ENCODE data around the gene S100A16.
"Not testable (repeated sequence)": the region's sequence is repeated elsewhere in the genome, so short reads cannot be mapped to it uniquely, and the experiment has no call there.

The S100A16 gene, protein sequence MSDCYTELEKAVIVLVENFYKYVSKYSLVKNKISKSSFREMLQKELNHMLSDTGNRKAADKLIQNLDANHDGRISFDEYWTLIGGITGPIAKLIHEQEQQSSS
- 0 reads per million in 4 experiments for total RNA-seq

DNA sequence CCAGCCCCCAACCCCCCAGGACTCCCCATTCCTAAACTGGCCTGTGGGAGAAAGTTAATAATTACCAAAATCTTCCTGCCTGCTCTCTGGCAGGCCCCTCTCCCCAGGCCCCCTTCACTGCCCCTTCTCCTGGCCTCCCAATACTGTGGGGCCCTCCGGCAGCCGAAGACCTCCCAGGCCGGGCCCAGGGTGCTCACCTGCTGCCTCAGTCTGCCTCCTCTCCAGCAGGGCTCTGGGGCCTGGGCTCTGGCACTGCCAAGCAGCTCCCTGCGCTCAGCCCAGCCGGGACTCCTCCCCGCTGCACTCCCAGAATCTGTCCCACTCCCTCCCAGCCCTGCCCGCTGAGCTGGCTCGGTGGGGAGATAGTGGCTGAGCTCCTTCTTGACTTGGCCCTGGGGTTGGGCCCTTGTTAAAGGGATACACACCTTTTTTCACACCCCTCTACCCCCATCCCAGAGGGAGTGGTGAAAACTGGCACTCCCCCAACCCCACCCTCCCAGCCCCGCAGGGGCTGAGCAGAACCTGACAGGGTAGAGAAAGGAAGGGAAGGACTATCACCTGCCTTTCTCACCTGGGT is at the start of gene S100A16:
Gene S100A16 (minus strand): TSS at position 383 of the 577 bp plus-strand sequence. CDS start 4,986 bp downstream, outside the sequence.
- no peak for DNase-seq

DNA sequence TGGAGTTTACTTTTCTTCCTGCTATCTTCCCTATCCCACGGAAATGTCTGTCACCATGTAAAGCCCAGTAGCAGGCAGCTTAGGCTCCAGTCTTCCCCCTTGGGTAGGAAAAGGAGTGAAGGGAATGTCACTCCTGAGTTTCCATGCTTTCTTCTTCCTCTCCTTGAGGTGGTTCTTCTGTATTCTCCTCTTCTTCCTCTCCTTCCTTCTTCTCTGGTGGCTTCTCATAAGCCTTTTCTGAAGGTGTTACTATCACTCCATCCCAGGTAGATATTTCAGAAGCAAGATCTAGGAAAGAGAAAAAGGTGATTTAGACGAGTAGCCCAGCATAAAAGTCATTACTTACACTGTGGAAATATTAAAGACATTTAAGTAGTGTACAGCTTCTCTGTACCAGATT is 49.3 kb upstream of the S100A16 start:
- no peak for DNase-seq

DNA sequence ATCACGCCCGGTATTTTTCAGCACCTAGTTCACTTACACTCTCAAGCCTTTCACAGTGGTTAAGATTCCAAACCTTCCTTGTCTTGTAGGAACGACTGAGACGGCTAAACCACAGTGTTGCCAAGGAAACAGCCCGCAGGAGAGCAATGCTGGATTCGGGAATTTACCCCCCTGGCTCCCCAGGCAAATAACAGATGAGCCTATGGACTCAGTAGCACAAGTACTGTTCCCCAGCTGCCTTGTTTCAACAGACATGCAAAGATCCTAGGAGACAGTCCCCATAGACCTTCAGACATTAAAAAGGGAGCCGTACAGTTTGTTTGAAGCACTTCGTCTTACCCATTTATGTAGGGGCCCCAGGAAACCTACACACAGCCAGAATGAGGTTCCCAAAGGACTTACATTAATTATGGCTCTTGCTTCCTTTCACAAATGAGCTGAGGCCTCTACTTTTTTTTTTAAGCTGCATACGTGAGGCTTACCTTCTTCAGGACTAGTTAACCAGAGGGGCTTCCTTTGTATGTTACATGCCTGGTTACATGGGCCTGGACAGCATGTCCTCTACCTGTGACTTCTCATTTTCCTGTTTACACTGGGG is 48.3 kb upstream of the S100A16 start:
- no peak for DNase-seq

DNA sequence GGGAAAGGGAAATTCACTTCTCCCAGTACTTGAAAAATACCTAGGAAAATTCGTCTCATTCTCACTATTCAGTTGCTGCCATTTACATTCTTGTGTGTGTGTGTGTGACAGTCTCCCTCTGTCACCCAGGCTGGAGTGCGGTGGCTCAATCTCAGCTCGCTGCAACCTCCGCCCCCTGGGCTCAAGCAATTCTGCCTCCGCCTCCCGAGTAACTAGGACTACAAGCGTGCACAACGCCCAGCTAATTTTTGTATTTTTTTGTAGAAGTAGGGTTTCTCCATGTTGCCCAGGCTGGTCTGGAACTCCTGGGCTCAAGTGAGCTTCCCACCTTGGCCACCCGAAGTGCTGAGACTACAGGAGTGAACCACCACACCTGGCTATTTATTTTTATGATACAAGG is 46.7 kb upstream of the S100A16 start:
- no peak for DNase-seq

- DNase-seq, result no peak
Measured at GRCh38 chr1:153659175-153659534, 46.2 kb upstream of the S100A16 start.

- peak; percentile 79 for DNase-seq
Measured at GRCh38 chr1:153658400-153659174, 45.6 kb upstream of the S100A16 start, which contains the start of gene SNAPIN. Gene SNAPIN, plus strand, starts transcription at chr1:153658703. Its CDS starts 41 bp downstream, at chr1:153658744.

DNA sequence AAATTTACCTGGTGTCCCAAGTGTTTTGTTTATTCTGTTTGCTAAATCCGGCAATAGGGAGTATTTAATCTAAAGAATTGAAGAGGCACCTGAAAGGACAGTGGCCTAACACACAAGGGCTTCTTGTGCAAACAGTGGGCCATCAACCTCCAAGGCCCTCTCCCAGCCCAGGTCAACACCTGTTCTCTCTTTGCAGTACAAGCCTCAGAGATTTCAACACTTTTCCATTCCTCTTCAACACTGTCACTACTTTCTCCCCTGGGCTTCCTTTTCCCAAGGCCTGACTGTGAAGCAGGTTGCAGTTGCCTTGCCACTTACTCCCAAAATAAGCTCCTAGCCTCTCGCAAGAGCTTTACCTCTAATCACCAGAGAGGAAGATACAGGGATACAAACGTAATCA is 42.4 kb upstream of the S100A16 start:
- no peak for DNase-seq

DNA sequence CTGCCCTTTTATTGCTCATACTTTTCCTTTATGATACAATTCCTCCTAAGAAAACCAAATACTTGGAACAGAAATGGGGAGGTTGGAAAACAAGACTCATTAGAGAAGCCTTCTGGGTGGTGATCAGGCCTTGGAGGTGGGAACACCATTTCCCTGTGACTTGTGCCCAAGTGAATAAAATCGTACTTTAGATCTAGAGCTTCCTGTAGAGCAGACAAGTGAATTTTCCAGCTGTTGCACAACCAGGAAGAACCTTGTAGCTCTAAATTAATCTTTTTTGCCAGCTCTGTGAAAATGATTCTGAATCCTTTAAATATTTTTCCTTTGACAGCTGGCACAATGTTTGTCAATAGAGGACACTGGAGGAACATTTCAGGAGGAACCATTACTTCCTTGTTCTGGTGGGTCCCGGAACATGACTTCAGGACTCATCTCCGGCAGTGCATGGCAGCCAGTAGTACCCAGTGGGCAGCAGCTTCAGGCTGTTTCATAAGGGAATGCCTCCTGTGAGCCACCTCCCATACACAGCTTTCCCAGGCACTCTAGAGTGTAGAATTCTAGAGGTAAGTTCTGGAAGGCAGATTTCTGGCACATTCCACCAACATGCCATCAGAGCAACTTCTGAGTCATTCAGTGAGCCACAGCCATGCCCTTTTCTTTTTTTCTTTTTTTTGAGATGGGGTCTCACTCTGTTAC is 40.0 kb upstream of the S100A16 start:
- no peak for DNase-seq

DNA sequence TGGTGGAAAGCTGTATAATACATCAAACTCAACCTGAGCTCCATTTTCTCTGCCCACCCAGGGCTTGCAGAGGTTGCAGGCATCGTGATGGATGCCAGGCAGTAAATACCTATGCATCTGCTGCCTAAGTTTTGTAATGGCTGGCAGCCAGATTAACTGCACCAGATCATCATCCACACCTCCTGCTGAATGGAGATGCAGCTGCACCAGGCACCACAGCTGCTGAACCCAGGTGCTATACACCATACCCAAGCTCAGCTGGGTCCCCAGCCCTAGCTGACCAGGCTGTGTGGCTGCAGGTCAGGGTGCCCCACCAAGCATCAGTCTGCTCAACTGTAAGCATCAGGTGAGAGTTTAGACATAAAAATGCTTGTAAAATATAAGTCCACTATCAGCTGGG is 38.8 kb upstream of the S100A16 start:
- DNase-seq, result no peak

- no peak for DNase-seq
Measured at GRCh38 chr1:153649863-153650235, 36.9 kb upstream of the S100A16 start.

- DNase-seq, result no peak
Measured at GRCh38 chr1:153649137-153649862, 36.4 kb upstream of the S100A16 start.

GRCh38 chr1:153648000-153648643 is 35.2 kb upstream of the S100A16 start:
- no peak for DNase-seq

DNA sequence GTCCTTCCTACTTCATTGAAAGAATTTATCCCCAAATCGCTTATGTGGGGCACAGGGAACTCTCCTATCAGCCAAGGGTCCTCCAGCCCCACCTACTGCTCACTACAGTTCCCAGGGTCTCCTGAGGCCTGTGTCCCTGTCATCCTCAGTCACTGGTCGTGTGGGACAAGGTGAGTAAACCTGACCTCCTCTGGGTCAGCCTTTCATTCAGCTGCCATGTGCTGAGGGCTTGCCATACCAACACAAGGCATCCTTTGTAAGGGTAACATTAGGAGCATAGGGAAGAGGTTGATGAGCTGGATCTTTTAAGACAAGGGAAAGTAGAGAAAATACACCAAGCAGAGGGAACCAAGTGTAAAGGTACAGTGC is 34.4 kb upstream of the S100A16 start:
- no peak for DNase-seq

- DNase-seq, result no peak
Measured at GRCh38 chr1:153646672-153647345, 33.9 kb upstream of the S100A16 start.

DNA sequence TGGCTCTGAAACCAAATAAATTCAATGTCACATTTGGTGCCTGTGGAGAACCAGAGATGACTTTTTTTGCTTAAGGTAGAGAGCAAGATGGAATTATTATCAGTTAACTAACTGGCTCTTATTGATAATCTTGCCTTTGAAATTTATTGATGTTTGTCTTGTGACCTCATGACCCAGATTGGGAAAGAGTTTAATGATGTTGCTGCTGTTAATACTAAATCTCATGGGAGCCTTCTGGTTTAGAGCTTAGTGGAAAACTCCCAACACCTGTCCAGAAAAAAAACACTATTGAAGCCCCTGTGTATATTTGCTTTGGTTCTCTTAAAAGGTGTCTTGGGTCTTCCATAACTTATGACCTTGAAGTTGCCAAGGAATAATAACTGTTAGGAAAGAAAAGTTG is 30.9 kb upstream of the S100A16 start:
- no peak for DNase-seq

DNA sequence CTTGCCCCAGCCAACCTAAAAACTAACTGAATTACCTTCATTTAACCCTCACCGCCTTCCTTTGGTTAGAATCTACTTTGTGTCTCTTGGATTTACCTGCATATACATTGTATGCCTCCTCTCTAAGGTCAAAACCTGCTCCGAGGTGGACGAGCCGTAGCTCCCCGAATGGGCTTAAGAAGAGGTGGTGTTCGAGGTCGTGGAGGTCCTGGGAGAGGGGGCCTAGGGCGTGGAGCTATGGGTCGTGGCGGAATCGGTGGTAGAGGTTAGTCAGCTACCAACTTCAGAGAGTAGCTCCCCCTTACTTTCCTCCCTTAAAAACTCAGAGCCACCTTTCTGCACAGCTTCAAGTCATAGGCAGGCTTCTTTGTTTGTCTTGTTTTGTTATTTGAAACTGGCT is 30.2 kb upstream of the S100A16 start:
- DNase-seq, result no peak

- DNase-seq, result no peak
Measured at GRCh38 chr1:153642161-153642560, 29.2 kb upstream of the S100A16 start.

GRCh38 chr1:153640861-153641260 is 27.9 kb upstream of the S100A16 start:
- no peak for DNase-seq

DNA sequence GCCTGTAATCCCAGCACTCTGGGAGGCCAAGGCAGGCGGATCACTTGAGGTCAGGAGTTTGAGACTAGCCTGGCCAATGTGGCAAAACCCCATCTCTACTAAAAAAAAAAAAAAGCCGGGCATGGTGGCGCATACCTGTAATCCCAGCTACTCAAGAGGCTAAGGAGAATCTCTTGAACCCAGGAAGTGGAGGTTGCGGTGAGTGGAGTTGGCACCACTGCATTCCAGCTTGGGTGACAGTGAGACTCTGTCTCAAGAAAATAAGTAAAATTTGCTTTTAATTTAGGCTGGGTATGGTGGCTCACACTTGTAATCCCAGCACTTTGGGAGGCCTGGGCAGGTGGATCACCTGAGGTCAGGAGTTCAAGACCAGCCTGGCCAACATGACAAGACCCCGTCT is 27.3 kb upstream of the S100A16 start:
- not testable (repeated sequence) for DNase-seq

DNA sequence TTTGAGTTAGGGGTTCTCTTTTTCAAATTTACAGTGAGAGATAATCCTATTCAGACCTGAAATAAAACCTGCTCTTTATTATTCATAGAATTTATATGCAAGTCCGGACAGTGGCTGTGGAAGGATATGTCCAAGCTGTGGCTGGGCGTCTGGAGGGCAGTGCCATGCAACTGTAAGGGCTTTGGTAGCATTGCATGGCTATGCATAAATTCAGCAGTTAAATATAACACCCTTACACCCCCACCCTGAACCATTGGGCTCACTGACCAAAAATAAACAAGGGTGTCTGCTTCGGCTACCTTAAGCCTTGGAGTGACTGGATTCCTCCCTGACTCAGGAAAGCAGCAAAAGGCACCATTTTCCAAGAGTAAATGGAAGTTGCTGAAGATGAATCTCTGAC is 26.3 kb upstream of the S100A16 start:
- no peak for DNase-seq

DNA sequence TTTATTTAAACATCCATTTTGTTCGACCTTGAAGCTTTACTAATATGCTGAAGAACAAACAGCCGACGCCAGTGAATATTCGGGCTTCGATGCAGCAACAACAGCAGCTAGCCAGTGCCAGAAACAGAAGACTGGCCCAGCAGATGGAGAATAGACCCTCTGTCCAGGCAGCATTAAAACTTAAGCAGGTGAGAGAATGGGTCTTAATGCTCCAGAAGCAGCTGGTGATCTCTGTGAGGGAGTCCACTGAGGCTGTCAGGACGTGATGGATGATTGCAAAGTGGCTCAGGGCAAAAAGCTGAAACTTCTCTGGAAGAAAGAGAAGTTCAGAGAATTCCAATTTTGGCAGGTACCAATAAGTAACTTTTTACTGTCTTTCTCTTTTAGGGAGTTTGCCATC is 25.3 kb upstream of the S100A16 start:
- no peak for DNase-seq

DNA sequence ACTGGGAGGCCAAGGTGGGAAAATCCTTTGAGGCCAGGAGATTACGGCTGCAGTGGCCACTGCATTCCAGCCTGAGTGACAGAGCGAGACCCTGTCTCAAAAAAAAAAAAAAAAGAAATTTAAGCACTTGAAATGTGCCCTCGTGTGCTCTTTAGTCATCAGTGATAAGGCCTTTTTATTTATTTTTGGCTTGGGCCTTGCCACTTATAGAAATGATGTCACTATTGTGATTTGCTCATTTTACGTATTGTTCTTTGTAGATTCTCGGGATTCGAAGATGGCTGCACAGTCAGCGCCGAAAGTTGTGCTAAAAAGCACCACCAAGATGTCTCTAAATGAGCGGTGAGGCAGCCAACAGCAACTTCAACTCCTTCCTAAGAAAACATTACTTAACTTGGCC is 23.4 kb upstream of the S100A16 start:
- DNase-seq, result no peak

Measured in effector CD8-positive, alpha-beta T cell (primary cell).